PFSK-1 (cell line): ENCODE measurements around the gene SLC5A1.

Experiments
- FOXP2 ChIP-seq: optimal IDR thresholded peaks from 2 replicates; pipeline ENCODE3; 2011; ENCODE audit warnings: borderline replicate concordance, control low read depth, inconsistent platforms; ENCODE audit not compliant: insufficient read depth; ENCODE audit errors: extremely low read length, extremely low read depth
- POLR2AphosphoS5 ChIP-seq: IDR thresholded peaks from 2 replicates; pipeline ENCODE4 v1.6.1; 2012; ENCODE audit warnings: low read depth, mild to moderate bottlenecking, control low read depth, low read length, moderate library complexity
- SIN3A ChIP-seq: IDR thresholded peaks from 2 replicates; pipeline ENCODE4 v1.6.1; 2012; ENCODE audit warnings: mild to moderate bottlenecking, low read length, moderate library complexity, borderline replicate concordance; ENCODE audit not compliant: insufficient read depth
- TAF1 ChIP-seq: IDR thresholded peaks from 2 replicates; pipeline ENCODE4 v1.6.1; 2012; ENCODE audit warnings: low read length, control low read depth, borderline replicate concordance; ENCODE audit not compliant: insufficient read depth
- TF ChIP-seq, protein P1 (sequence below), 2 experiments: IDR thresholded peaks; 2 replicates each; pipeline versions ENCODE4 v1.6.1 to v1.8.0; 2011 to 2012; ENCODE audit warnings: low read depth in 2 of 2, low read length in 2 of 2, control low read depth in 1 of 2, inconsistent platforms in 1 of 2, mild to moderate bottlenecking in 1 of 2, moderate library complexity in 1 of 2; ENCODE audit not compliant: insufficient read depth in 1 of 2

The SLC5A1 gene

DNA sequence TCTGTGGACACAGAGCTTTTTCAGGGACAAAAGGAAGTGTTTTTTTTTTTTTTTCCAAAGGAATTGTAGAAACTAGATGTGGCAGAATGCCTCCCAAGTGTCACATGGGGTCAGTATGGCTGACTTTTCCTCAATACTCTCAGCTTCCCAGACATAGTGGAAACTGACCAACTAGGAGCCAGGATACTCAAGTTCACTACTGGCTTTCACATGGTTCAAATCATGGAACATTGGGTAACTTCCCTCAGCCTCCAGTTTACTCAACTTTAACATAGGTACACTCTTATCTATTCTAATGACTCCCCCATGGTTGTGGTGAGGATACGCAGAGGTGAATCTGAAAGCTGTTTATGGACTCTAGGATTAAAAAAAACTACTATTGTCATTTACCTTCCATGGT, 1.4 kb downstream of the SLC5A1 start:
- TF ChIP-seq FOXP2: no peak
- TF ChIP-seq SIN3A: no peak
- TF ChIP-seq, protein P1, sequence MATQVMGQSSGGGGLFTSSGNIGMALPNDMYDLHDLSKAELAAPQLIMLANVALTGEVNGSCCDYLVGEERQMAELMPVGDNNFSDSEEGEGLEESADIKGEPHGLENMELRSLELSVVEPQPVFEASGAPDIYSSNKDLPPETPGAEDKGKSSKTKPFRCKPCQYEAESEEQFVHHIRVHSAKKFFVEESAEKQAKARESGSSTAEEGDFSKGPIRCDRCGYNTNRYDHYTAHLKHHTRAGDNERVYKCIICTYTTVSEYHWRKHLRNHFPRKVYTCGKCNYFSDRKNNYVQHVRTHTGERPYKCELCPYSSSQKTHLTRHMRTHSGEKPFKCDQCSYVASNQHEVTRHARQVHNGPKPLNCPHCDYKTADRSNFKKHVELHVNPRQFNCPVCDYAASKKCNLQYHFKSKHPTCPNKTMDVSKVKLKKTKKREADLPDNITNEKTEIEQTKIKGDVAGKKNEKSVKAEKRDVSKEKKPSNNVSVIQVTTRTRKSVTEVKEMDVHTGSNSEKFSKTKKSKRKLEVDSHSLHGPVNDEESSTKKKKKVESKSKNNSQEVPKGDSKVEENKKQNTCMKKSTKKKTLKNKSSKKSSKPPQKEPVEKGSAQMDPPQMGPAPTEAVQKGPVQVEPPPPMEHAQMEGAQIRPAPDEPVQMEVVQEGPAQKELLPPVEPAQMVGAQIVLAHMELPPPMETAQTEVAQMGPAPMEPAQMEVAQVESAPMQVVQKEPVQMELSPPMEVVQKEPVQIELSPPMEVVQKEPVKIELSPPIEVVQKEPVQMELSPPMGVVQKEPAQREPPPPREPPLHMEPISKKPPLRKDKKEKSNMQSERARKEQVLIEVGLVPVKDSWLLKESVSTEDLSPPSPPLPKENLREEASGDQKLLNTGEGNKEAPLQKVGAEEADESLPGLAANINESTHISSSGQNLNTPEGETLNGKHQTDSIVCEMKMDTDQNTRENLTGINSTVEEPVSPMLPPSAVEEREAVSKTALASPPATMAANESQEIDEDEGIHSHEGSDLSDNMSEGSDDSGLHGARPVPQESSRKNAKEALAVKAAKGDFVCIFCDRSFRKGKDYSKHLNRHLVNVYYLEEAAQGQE (IDR thresholded peaks at IDR 0.05; ENCODE audit: insufficient read depth in 1 of 2, low read depth in 2 of 2, low read length in 2 of 2): no peak
- TF ChIP-seq TAF1: no peak
- no peak for TF ChIP-seq POLR2AphosphoS5

DNA sequence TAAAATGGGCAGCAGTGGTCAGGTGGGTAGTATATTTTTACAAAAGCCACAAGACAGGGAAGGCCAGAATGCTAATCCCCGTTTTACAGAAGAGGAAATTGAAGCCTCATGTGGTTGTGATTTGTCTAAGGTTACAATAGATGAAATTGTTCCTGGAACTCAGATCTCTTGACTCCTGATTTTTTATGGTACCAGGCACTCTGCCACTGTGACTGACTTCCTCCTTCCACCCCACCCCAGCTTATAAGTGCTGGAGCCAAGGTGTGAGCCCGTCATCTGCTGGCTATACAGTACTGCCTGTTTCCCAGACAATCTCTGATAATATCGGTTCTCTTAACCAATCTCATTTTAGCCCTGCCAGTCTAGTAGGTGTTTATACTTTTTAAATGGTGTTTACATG, 1.9 kb downstream of the SLC5A1 start:
- TF ChIP-seq TAF1 (no peak), FOXP2 (no peak), POLR2AphosphoS5 (no peak), SIN3A (no peak)
- TF ChIP-seq, protein P1 (IDR thresholded peaks at IDR 0.05; ENCODE audit: insufficient read depth in 1 of 2, low read depth in 2 of 2, low read length in 2 of 2): no peak

DNA sequence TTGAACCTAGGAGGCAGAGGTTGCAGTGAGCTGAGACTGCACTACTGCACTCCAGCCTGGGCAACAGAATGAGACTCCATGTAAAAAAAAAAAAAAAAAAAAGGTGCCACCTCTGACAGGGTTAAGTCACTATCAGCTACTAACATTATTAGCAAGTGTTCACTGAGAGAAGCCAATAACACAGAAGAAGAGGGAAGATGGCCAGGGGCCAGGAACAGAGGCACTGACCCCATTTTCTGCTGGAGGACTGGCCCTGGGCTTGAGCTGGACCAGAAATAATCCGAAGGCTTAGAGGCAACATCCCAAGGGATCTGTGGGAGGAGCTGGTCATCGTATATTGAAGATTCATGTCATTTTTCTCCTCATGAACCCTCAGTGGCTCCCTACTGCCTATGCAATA, 5.0 kb downstream of the SLC5A1 start:
- no peak for TF ChIP-seq FOXP2
- no peak for TF ChIP-seq POLR2AphosphoS5
- TF ChIP-seq TAF1: no peak
- TF ChIP-seq, protein P1 (IDR thresholded peaks at IDR 0.05; ENCODE audit: insufficient read depth in 1 of 2, low read depth in 2 of 2, low read length in 2 of 2): no peak
- no peak for TF ChIP-seq SIN3A

DNA sequence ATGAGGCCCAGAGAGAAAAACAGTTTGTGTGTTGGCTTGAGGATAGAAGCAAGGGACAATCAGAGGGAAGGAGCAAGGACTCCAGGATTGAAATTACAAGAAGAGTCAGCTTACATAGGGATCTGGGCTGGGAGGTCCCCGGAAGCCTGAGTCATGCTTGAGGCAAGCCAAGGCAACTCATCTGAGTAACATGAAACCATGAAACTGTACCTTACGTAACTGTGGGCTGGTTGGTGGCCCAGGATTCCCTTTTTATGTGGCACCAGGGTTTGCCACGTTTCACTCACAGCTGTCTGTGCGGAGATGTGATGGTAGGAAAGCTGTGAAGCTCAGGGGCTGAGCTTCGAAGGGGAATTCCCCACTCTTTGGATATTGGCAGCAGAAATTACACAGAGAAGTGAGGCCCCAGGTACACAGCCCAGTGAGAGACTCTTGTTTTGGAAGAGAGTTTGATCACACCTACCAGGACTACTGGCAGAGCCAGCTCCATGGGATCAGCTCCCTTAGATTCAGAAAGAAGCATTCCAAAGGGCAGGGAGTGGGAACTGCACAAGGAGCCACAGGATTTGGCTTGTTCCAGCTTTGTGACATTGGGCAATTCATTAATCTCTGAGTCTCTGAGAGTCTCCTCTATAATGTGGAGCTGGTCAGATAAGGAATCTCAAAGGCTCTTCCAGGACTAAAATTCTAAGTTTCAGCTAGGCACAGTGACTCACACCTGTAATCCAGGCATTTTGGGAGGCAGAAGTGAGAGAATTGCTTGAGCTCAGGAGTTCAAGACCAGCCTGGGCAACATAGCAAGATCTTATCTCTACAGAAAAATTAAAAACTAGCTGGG, 7.8 kb downstream of the SLC5A1 start:
- no peak for TF ChIP-seq POLR2AphosphoS5
- no peak for TF ChIP-seq TAF1
- TF ChIP-seq FOXP2: no peak
- TF ChIP-seq, protein P1 (IDR thresholded peaks at IDR 0.05; ENCODE audit: insufficient read depth in 1 of 2, low read depth in 2 of 2, low read length in 2 of 2): no peak
- no peak for TF ChIP-seq SIN3A
